ENCODE results near the gene BUD13. TPM values are rescaled to one million over a fixed set of nuclear protein-coding genes. Genes with fewer than 3 reads are reported as not detected.
A peak's percentile ranks its signal among the peaks of the same experiment; 100 is the strongest.
"Not testable (repeated sequence)": the region's sequence is repeated elsewhere in the genome, so short reads cannot be mapped to it uniquely, and the experiment has no call there.

The BUD13 gene
- total RNA-seq, 1 experiment from 2014 or later, result 39.4 TPM

DNA sequence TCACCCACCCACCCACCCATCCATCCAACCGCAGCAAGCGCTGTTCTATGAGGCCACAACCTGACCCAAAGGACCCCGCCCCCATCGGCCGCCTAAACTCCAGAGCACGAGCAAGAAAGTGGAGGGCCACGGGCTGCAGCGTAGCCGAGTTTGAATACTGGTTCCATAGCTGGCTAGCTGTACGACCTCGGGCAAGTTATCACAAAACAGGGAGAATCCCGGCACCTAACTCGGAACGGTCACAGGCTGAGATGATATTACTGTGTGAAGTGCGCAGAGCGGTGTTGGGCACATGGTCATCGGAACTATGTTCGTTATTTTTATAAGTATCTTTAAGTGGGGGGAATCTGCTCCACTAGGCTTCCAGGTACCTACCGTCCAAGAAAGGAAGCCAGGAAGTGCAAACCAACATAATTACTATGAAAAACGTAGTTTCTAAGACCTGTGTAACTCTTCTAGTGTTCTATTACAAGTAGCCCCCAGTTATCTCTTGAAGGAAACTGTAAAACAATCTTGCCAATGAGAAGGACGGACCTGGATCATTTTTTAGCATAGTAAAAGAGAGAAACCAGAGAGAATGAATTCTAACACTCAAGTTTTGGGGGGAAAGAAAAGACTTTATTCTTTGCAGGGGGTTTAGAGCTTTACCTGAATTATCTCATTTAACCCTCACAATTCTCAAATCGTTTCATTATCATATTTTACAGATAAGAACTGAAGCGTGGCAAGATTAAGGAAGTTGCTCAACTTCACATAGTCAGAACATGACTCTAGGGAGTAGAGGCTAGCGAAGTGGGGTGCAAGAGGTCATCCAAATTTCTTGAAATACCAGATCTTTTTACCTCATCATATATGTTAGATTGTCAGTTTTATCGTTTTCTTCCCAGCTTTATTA is 663 bp upstream of the BUD13 start:
- ChIA-PET CTCF (no interaction called here), POLR2A (ENCODE audit: low non-redundant PET) (interaction anchor here (0.6 to 0.7 kb wide), 2 partner anchors 374 to 554 kb away, joined by 3 read pairs; no protein-coding TSS in a partner anchor)
- Histone ChIP-seq H3K4me1 (ENCODE audit: insufficient read depth, low read length, poor library complexity, severe bottlenecking) (peaks cover 20% of the 10 kb centered on the region), H3K36me3 (ENCODE audit: insufficient read depth, low read length, poor library complexity, severe bottlenecking) (peaks cover 25% of the 10 kb centered on the region), H3K27ac (ENCODE audit: low read depth, low read length, poor library complexity, severe bottlenecking) (peak overlapping the region; percentile 55), H3K4me3 (ENCODE audit: low read depth, low read length, poor library complexity, severe bottlenecking) (peak overlapping the region; percentile 58), H3K27me3 (replicated peaks; ENCODE audit: insufficient read depth, low read depth, low read length, poor library complexity) (no peaks in the 10 kb centered on the region), H3K9me3 (ENCODE audit: low read depth, low read length, poor library complexity, severe bottlenecking) (no peaks in the 10 kb centered on the region)
- DNase-seq (ENCODE audit: low spot score), result peak; percentile 28
- BruUV-seq (replicated peaks), result TSS peak; percentile 91
- intact Hi-C loops (cut with micrococcal nuclease; ENCODE audit: unreplicated experiment), result loop anchor here (5.0 kb wide), 1 partner anchor 334 kb away; no protein-coding TSS in a partner anchor
- no peak for TF ChIP-seq EZH2 (IDR thresholded peaks at IDR 0.05; ENCODE audit: borderline replicate concordance, low read depth, low read length, poor library complexity, severe bottlenecking)
- TF ChIP-seq, protein P1, sequence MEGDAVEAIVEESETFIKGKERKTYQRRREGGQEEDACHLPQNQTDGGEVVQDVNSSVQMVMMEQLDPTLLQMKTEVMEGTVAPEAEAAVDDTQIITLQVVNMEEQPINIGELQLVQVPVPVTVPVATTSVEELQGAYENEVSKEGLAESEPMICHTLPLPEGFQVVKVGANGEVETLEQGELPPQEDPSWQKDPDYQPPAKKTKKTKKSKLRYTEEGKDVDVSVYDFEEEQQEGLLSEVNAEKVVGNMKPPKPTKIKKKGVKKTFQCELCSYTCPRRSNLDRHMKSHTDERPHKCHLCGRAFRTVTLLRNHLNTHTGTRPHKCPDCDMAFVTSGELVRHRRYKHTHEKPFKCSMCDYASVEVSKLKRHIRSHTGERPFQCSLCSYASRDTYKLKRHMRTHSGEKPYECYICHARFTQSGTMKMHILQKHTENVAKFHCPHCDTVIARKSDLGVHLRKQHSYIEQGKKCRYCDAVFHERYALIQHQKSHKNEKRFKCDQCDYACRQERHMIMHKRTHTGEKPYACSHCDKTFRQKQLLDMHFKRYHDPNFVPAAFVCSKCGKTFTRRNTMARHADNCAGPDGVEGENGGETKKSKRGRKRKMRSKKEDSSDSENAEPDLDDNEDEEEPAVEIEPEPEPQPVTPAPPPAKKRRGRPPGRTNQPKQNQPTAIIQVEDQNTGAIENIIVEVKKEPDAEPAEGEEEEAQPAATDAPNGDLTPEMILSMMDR (conservative IDR thresholded peaks at IDR 0.05; ENCODE audit: low read depth, low read length), result no peak

GRCh38 chr11:116771935-116772334 is 852 bp downstream of the BUD13 start:
- no peak for TF ChIP-seq EZH2 (IDR thresholded peaks at IDR 0.05; ENCODE audit: borderline replicate concordance, low read depth, low read length, poor library complexity, severe bottlenecking)
- TF ChIP-seq, protein P1 (conservative IDR thresholded peaks at IDR 0.05; ENCODE audit: low read depth, low read length), result no peak
- intact Hi-C loops (cut with micrococcal nuclease; ENCODE audit: unreplicated experiment), result loop anchor here (5.0 kb wide), 1 partner anchor 335 kb away; no protein-coding TSS in a partner anchor
- H3K4me1 ChIP-seq (ENCODE audit: insufficient read depth, low read length, poor library complexity, severe bottlenecking), result peaks cover 20% of the 10 kb centered on the region
- peak overlapping the region; percentile 88 for H3K27ac ChIP-seq (ENCODE audit: low read depth, low read length, poor library complexity, severe bottlenecking)
- peak overlapping the region; percentile 58 for H3K4me3 ChIP-seq (ENCODE audit: low read depth, low read length, poor library complexity, severe bottlenecking)
- H3K36me3 ChIP-seq (ENCODE audit: insufficient read depth, low read length, poor library complexity, severe bottlenecking), result peaks cover 28% of the 10 kb centered on the region
- ChIA-PET CTCF (no interaction called here), POLR2A (ENCODE audit: low non-redundant PET) (no interaction called here)
- TSS peak; percentile 63 for BruUV-seq (replicated peaks)
- no peaks in the 10 kb centered on the region for H3K9me3 ChIP-seq (ENCODE audit: low read depth, low read length, poor library complexity, severe bottlenecking)
- DNase-seq (ENCODE audit: low spot score), result no peak
- H3K27me3 ChIP-seq (replicated peaks; ENCODE audit: insufficient read depth, low read depth, low read length, poor library complexity), result no peaks in the 10 kb centered on the region

GRCh38 chr11:116762132-116762531 is 10.7 kb downstream of the BUD13 start:
- Histone ChIP-seq H3K4me1 (ENCODE audit: insufficient read depth, low read length, poor library complexity, severe bottlenecking) (no peaks in the 10 kb centered on the region), H3K27ac (ENCODE audit: low read depth, low read length, poor library complexity, severe bottlenecking) (no peak overlapping the region), H3K9me3 (ENCODE audit: low read depth, low read length, poor library complexity, severe bottlenecking) (no peaks in the 10 kb centered on the region), H3K36me3 (ENCODE audit: insufficient read depth, low read length, poor library complexity, severe bottlenecking) (peaks cover 87% of the 10 kb centered on the region), H3K4me3 (ENCODE audit: low read depth, low read length, poor library complexity, severe bottlenecking) (no peak overlapping the region), H3K27me3 (replicated peaks; ENCODE audit: insufficient read depth, low read depth, low read length, poor library complexity) (no peaks in the 10 kb centered on the region)
- intact Hi-C loops (cut with micrococcal nuclease; ENCODE audit: unreplicated experiment), result no loop called here
- no peak for TF ChIP-seq EZH2 (IDR thresholded peaks at IDR 0.05; ENCODE audit: borderline replicate concordance, low read depth, low read length, poor library complexity, severe bottlenecking)
- TF ChIP-seq, protein P1 (conservative IDR thresholded peaks at IDR 0.05; ENCODE audit: low read depth, low read length), result no peak
- no TSS peak for BruUV-seq (replicated peaks)
- POLR2A ChIA-PET (ENCODE audit: low non-redundant PET), result no interaction called here
- CTCF ChIA-PET, result no interaction called here
- no peak for DNase-seq (ENCODE audit: low spot score)

GRCh38 chr11:116756044-116756443 is 16.7 kb downstream of the BUD13 start:
- CTCF ChIA-PET, result interaction anchor here (0.6 kb wide), 1 partner anchor 35 kb away, joined by 3 read pairs; no protein-coding TSS in a partner anchor
- BruUV-seq (replicated peaks); intact Hi-C loops (cut with micrococcal nuclease; ENCODE audit: unreplicated experiment); H3K27me3 ChIP-seq (replicated peaks; ENCODE audit: insufficient read depth, low read depth, low read length, poor library complexity); H3K27ac ChIP-seq (ENCODE audit: low read depth, low read length, poor library complexity, severe bottlenecking); DNase-seq (ENCODE audit: low spot score); POLR2A ChIA-PET (ENCODE audit: low non-redundant PET); H3K4me3 ChIP-seq (ENCODE audit: low read depth, low read length, poor library complexity, severe bottlenecking); H3K9me3 ChIP-seq (ENCODE audit: low read depth, low read length, poor library complexity, severe bottlenecking); H3K4me1 ChIP-seq (ENCODE audit: insufficient read depth, low read length, poor library complexity, severe bottlenecking): not testable (repeated sequence)
- H3K36me3 ChIP-seq (ENCODE audit: insufficient read depth, low read length, poor library complexity, severe bottlenecking), result peaks cover 84% of the 10 kb centered on the region
